Fibroblast of the conjunctiva (primary cell): ENCODE measurements around the gene GPR87.

Experiments used
- DNase-seq: peaks from one replicate; pipeline ENCODE4 v3.0.0-alpha.2; 2010; ENCODE audit warnings: low read depth

GPR87 gene

DNA sequence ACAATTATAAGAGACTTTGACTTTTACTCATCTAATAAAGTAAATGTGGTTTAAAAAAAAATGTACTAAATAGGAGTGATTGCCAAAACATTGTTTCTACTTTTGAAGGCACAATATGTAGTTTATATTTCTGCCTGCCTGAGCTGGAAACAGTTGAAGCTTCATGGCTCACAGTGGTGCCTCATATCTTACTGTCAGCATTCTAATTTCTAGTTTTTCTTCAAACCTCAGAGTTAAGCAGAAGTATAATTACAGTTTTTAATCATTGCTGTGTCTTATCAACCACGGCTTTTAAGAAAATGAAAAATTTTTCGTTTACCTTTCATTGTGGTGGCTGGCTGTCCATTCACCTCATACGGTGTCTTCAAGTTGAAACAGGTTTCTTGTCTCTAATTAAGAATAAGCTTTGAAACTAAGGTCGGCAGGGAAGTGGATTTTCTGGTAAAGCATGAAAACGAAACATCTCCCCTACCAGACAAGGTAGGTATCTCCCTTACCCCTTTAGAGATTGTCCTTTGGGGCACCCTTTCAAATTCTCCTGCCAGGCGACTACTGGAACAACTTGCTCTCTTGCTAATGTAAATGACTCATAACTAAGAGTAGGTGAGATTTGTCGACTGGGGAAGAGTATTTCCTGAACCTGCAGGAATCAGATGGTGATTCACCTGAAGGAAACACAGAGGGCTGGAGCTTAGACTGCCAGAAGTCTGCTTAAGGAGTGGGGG, at the start of gene GPR87:
GPR87 (minus strand) TSS at position 554 of the 725 bp plus-strand sequence. CDS start 16,720 bp downstream, outside the sequence.
- DNase-seq = no peak

GRCh38 chr3:151362751-151363174, 46.1 kb upstream of the GPR87 start:
- DNase-seq = no peak

DNA sequence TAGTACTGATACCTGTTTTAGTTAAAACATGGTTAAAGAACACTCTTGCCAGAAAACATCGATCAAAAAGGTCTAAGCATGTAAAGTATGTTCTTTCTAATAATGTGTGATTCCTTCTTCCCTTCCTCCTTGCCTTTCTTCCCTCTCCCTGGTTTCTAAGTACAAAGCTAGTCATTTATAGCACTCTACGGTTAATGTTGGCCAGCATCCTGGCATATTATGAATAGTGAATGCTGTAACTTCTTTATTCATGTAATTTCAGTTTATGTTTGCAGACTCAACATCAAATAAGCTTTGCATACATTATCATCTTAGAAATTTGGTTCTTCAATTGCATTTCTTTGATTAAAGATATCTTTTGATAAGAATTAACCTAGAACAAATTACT, 40.8 kb upstream of the GPR87 start:
- no peak for DNase-seq

DNA sequence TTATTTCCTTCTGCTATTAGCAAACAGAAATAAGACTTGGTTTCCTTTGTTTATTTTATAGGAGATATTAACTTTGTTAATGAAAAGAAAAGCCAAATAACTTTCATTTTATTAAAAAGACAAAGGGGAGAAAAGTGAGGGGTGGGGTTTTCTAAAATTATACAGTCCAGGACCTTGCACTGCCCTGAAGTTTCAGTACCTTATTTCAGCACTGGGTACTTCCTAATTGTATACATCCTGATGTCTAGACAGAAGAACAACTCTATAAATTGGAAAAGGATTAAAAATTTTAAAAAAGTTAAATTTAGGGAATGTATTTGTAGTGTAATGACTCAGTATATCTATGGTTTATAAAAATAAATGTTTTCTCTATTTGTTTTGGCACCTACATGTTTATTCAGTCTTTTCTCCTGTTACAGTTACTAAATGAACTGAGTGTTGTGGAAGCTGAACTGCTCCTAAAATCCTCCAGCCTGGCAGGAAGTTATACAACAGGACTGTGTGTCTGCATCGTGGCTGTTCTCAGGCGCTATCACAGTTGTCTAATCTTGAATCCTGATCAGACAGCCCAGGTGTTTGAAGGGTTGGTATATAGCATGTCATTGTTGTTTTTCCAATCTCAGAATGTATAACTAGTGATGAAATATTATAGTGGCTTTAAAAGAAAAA, 40.3 kb upstream of the GPR87 start:
- no peak for DNase-seq

- DNase-seq = no peak
Observed at GRCh38 chr3:151351648-151352047, 35.0 kb upstream of the GPR87 start.

- DNase-seq = no peak
Observed at GRCh38 chr3:151351219-151351618, 34.6 kb upstream of the GPR87 start.

- DNase-seq = no peak
Observed at GRCh38 chr3:151350656-151351055, 34.0 kb upstream of the GPR87 start.

- no peak for DNase-seq
Observed at GRCh38 chr3:151347432-151347831, 30.8 kb upstream of the GPR87 start.

DNA sequence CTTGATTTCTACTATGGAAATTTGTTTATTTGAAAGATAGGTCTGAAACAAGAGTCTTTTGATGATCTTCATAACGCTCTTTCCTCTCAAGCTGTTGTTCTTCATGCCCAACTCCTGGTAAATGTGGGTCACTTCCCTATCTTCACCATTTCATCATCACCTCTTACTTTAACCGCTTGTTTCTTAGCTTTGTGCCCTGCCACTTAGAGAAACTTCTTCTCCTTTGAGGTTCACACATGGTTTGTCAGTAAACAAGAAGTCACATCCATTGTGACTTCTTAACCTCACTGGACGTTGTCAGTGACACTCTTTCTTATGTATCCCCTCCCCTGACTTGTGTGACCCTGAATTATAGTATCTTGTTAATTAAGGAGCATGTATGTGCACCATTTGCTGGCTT, 29.7 kb upstream of the GPR87 start:
- DNase-seq = no peak

- peak; percentile 51 for DNase-seq
Observed at GRCh38 chr3:151345859-151346258, 29.2 kb upstream of the GPR87 start.

- no peak for DNase-seq
Observed at GRCh38 chr3:151331696-151332095, 15.1 kb upstream of the GPR87 start.

DNA sequence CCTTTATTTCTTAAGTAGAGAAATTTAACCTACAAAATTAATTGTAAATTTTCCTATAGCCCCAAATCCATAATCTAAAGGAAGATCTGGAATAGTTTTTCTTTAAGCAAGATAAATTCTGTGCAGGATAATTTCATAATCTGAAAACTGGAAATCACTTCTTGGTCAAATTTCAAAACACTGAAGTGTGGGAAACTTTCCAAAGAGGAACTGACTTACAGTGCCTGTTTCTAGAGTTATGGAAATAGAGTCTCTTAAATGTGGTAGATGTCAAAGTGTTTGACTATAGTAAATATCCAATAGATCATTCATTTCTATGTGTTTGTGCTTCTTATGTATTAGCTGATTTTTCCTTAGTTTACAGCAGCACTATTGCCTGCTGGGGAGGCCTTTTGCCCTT, 14.3 kb upstream of the GPR87 start:
- DNase-seq = no peak

DNA sequence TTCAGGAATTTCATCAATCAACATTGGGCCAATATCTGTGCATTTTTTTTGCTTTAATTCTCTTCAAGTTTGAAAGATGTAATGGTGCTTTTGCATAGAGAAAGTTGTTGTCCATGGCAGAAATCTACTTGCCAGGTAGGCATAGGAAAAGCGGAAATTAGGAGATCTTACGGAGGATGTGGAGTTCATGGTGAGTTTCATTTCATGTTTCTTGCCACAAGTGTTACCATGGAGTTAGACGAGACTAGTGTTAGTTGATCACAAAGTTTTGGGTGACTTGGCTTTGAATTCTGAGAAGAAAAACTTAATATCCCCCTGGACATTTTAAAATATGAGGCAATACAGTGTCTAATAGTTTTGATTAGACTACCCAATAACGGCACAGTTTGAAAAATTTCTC, 13.8 kb upstream of the GPR87 start:
- no peak for DNase-seq

GRCh38 chr3:151329363-151329762, 12.7 kb upstream of the GPR87 start, which contains the start of gene P2RY13:
Gene P2RY13 (minus strand): TSS chr3:151329549. CDS start chr3:151329528, 21 bp downstream.
- no peak for DNase-seq

DNA sequence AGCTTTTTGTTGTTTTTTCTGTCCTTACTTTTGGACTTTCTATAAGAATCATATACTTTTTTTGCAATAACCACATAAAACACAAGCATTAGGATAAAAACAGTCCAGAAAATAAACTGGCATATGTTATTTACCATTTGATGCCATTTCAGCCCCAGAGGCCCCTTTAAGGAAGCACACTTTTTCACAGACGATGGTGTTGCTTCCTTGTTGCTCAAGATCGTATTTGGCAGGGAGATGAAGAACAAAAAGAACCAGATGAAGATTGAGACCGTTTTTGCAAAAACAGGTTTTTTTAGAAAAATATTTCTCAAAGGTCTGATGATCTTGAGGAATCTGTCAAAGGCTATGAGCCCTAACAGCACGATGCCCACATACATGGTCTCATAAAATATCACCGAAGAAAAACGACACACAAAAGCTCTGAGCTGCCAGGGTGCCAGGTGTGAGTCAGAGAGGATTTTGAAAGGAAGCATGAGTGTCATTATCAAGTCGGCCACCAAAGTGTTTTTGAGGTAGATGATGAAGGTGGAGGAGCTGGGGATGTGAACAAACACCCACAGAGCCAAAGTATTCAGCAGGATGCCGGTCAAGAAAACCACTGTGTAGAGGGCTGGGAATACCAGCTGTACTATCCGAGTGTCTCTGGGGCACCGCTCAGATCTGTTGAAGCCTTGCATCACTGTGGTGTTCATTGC, 11.8 kb upstream of the GPR87 start:
- no peak for DNase-seq

DNA sequence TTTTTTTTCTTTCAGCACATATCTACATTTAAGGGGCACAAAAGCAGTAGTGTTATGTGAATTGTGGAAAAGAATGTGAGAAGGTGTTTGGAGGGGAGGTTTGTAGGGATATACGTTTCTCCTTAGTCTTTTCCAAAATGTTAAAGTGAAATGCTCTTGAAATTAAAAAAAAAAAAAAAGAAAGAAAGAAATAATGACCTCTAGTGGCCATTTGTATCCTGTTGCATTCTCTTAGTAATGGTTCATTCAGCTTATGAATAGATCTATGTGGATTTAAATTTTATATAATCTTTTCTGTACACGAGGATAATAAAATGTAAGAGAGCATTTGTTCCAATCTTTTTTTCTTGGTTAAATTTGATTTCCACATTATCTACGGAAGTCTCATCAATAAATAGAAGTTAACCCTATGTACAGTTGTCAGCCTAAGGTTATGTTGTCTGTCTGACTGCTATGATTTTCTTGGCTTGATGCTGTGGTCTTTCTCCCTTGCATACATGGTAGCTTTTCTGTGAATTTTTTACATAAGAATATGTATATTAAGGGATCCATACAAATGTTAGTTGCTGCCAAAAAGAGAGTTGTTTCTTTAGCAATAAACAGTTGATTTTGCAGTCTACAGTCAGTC, 11.1 kb upstream of the GPR87 start:
- DNase-seq = no peak

- DNase-seq = no peak
Observed at GRCh38 chr3:151322511-151322910, 5.9 kb upstream of the GPR87 start.

DNA sequence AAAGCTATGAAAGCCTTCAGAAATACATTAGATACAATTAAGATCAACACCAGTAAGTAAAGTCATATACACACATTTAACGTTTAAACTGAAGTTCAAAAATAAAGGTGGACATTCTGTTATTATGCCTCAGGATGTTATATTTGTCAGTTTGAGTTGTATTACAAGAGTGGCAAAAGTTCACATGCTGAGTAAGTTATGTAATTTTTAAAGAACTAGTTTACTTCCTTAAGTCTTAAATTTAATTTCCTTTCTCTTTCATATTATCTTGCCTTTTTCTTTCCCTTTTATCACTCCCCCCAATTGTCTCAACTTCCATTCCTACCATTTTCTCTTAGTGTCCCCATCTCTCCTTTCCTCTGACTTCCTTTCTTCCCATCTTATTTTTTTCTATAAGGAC, 4.9 kb upstream of the GPR87 start:
- DNase-seq = no peak

GRCh38 chr3:151320131-151320530, 3.5 kb upstream of the GPR87 start:
- DNase-seq = no peak

DNA sequence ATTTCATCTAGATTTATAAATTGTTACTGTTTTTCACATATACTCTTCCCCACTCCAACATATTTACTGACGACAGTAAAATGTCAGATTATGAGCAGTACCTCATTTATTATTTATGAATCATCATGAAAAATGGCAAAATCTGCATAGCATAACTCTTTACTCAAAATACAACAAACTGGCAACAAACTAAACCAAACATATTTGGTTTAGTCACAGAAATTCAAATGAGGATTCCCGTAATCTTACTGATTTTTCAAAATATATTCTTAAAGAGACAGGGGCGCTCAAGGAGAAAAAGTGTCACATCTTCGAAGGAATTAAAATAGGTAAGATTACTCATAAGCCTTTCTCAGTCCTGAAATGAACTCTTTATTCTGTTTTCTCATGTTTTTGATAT, 3.0 kb upstream of the GPR87 start:
- no peak for DNase-seq

GRCh38 chr3:151318991-151319390, 2.4 kb upstream of the GPR87 start:
- no peak for DNase-seq

GRCh38 chr3:151318313-151318712, 1.7 kb upstream of the GPR87 start:
- no peak for DNase-seq

- DNase-seq = no peak
Observed at GRCh38 chr3:151315846-151316245, 774 bp downstream of the GPR87 start.
